ENCODE measurements around the gene SNTG2. TPM values are rescaled to one million over a fixed set of nuclear protein-coding genes. Genes with fewer than 3 reads are reported as not detected.
"Not testable (repeated sequence)": the region's sequence is repeated elsewhere in the genome, so short reads cannot be mapped to it uniquely, and the experiment has no call there.

The SNTG2 gene
- polyA plus RNA-seq, 3 donors, result not detected

GRCh38 chr2:1088940-1089339 lies 138.3 kb downstream of the SNTG2 start:
- Histone ChIP-seq H2AFZ (ENCODE audit: insufficient read depth, low read depth, low read length, poor library complexity, severe bottlenecking) (no peak overlapping the region), H3K9ac (ENCODE audit: insufficient read depth, low read length, poor library complexity, severe bottlenecking) (no peak overlapping the region), H4K20me1 (ENCODE audit: insufficient read depth, low read length) (no peaks in the 10 kb centered on the region), H3K4me3 (replicated peaks in 1 of 3; ENCODE audit: low read depth in 2 of 3, low read length in 3 of 3) (no peak overlapping the region), H3K9me3 (replicated peaks in 1 of 2; ENCODE audit: control insufficient read depth in 1 of 2, insufficient read depth in 1 of 2, low read length in 2 of 2) (peaks cover 9 to 11% of the 10 kb centered on the region in 2 donors), H3K4me1 (ENCODE audit: control insufficient read depth in 1 of 2, insufficient read depth in 2 of 2, low read length in 2 of 2) (no peaks in the 10 kb centered on the region), H3K27ac (ENCODE audit: low read depth in 1 of 2, low read length in 2 of 2) (no peak overlapping the region), H3K79me2 (ENCODE audit: insufficient read depth, low read length) (no peaks in the 10 kb centered on the region), H3K4me2 (replicated peaks; ENCODE audit: extremely low read depth, low read length, poor library complexity, severe bottlenecking) (no peak overlapping the region), H3K36me3 (replicated peaks in 1 of 2; ENCODE audit: control insufficient read depth in 1 of 2, insufficient read depth in 2 of 2, low read length in 2 of 2) (no peaks in the 10 kb centered on the region), H3K27me3 (ENCODE audit: control insufficient read depth in 2 of 2, insufficient read depth in 2 of 2, low read length in 2 of 2) (no peaks in the 10 kb centered on the region)
- DNase-seq, result no peak
- Mint-ChIP-seq H3K4me3 (no peak overlapping the region), H3K27me3 (ENCODE audit: low read depth in 3 of 3) (peaks cover 0 to 4% (median 3%) of the 10 kb centered on the region in 3 donors), H3K27ac (no peak overlapping the region), H3K36me3 (no peaks in the 10 kb centered on the region), H3K4me1 (no peaks in the 10 kb centered on the region), H3K9me3 (peaks cover 2 to 12% (median 5%) of the 10 kb centered on the region in 7 donors)
- no peak for TF ChIP-seq CTCF (IDR thresholded peaks at IDR 0.05)
- intact Hi-C loops (cut with micrococcal nuclease), result no loop called here
- WGBS (ENCODE audit: insufficient coverage), result 100% methylated on average over 1 of the region's 4 CpGs

- Histone ChIP-seq H4K20me1 (ENCODE audit: insufficient read depth, low read length) (no peaks in the 10 kb centered on the region), H3K9ac (ENCODE audit: insufficient read depth, low read length, poor library complexity, severe bottlenecking) (no peak overlapping the region), H3K27me3 (ENCODE audit: control insufficient read depth in 2 of 2, insufficient read depth in 2 of 2, low read length in 2 of 2) (no peaks in the 10 kb centered on the region), H3K4me1 (ENCODE audit: control insufficient read depth in 1 of 2, insufficient read depth in 2 of 2, low read length in 2 of 2) (no peaks in the 10 kb centered on the region), H2AFZ (ENCODE audit: insufficient read depth, low read depth, low read length, poor library complexity, severe bottlenecking) (no peak overlapping the region), H3K79me2 (ENCODE audit: insufficient read depth, low read length) (no peaks in the 10 kb centered on the region), H3K4me2 (replicated peaks; ENCODE audit: extremely low read depth, low read length, poor library complexity, severe bottlenecking) (no peak overlapping the region), H3K36me3 (replicated peaks in 1 of 2; ENCODE audit: control insufficient read depth in 1 of 2, insufficient read depth in 2 of 2, low read length in 2 of 2) (no peaks in the 10 kb centered on the region), H3K4me3 (replicated peaks in 1 of 3; ENCODE audit: low read depth in 2 of 3, low read length in 3 of 3) (no peak overlapping the region), H3K9me3 (replicated peaks in 1 of 2; ENCODE audit: control insufficient read depth in 1 of 2, insufficient read depth in 1 of 2, low read length in 2 of 2) (peaks cover 9 to 11% of the 10 kb centered on the region in 2 donors), H3K27ac (ENCODE audit: low read depth in 1 of 2, low read length in 2 of 2) (no peak overlapping the region)
- H3K27me3 Mint-ChIP-seq (ENCODE audit: low read depth in 3 of 3), result peaks cover 0 to 6% (median 3%) of the 10 kb centered on the region in 3 donors
- no CpG with 5 or more reads among the region's 5 CpGs for WGBS (ENCODE audit: insufficient coverage)
- H3K27ac Mint-ChIP-seq, result no peak overlapping the region
- H3K9me3 Mint-ChIP-seq, result peaks cover 2 to 12% (median 6%) of the 10 kb centered on the region in 7 donors
- no peaks in the 10 kb centered on the region for H3K36me3 Mint-ChIP-seq
- no peak for DNase-seq
- no peak overlapping the region for H3K4me3 Mint-ChIP-seq
- H3K4me1 Mint-ChIP-seq, result no peaks in the 10 kb centered on the region
- no peak for TF ChIP-seq CTCF (IDR thresholded peaks at IDR 0.05)
- intact Hi-C loops (cut with micrococcal nuclease), result no loop called here
Observed at GRCh38 chr2:1091895-1092585, 141.4 kb downstream of the SNTG2 start.

- H3K27ac Mint-ChIP-seq; H2AFZ ChIP-seq (ENCODE audit: insufficient read depth, low read depth, low read length, poor library complexity, severe bottlenecking); H3K27ac ChIP-seq (ENCODE audit: low read depth in 1 of 2, low read length in 2 of 2); H3K36me3 ChIP-seq (replicated peaks in 1 of 2; ENCODE audit: control insufficient read depth in 1 of 2, insufficient read depth in 2 of 2, low read length in 2 of 2); H3K9ac ChIP-seq (ENCODE audit: insufficient read depth, low read length, poor library complexity, severe bottlenecking); H3K4me1 Mint-ChIP-seq; H3K4me3 Mint-ChIP-seq; intact Hi-C loops (cut with micrococcal nuclease); H3K27me3 ChIP-seq (ENCODE audit: control insufficient read depth in 2 of 2, insufficient read depth in 2 of 2, low read length in 2 of 2); H3K4me1 ChIP-seq (ENCODE audit: control insufficient read depth in 1 of 2, insufficient read depth in 2 of 2, low read length in 2 of 2); H4K20me1 ChIP-seq (ENCODE audit: insufficient read depth, low read length); H3K4me3 ChIP-seq (replicated peaks in 1 of 3; ENCODE audit: low read depth in 2 of 3, low read length in 3 of 3); H3K27me3 Mint-ChIP-seq (ENCODE audit: low read depth in 3 of 3); DNase-seq; H3K4me2 ChIP-seq (replicated peaks; ENCODE audit: extremely low read depth, low read length, poor library complexity, severe bottlenecking); H3K36me3 Mint-ChIP-seq; H3K79me2 ChIP-seq (ENCODE audit: insufficient read depth, low read length): not testable (repeated sequence)
- 100% methylated on average over 1 of the region's 6 CpGs for WGBS (ENCODE audit: insufficient coverage)
- peaks cover 2 to 12% (median 6%) of the 10 kb centered on the region in 7 donors for H3K9me3 Mint-ChIP-seq
- H3K9me3 ChIP-seq (replicated peaks in 1 of 2; ENCODE audit: control insufficient read depth in 1 of 2, insufficient read depth in 1 of 2, low read length in 2 of 2), result peaks cover 9 to 11% of the 10 kb centered on the region in 2 donors
Observed at GRCh38 chr2:1093668-1094067, 143.0 kb downstream of the SNTG2 start.

All from CD14-positive monocyte (primary cell).